NCI-H1417 treated with DMSO at 0.1 percent for 48 hours (cell line): ENCODE measurements around the gene SPAAR.
"Not testable (repeated sequence)": the region's sequence is repeated elsewhere in the genome, so short reads cannot be mapped to it uniquely, and the experiment has no call there.

ENCODE experiments used
- DNase-seq: peaks from one replicate; lab custom pipeline; 2025; lab: John Stamatoyannopoulos, UW

SPAAR gene

GRCh38 chr9:35909274-35909673 lies at the start of gene SPAAR:
TSS of gene SPAAR (plus strand) at chr9:35909490. CDS start at chr9:35910464, 974 bp downstream.
- DNase-seq: no peak

GRCh38 chr9:35859990-35860339 lies 49.3 kb upstream of the SPAAR start:
- DNase-seq: no peak

- no peak for DNase-seq
Observed at GRCh38 chr9:35861161-35861897, 48.0 kb upstream of the SPAAR start.

GRCh38 chr9:35862328-35862727 lies 47.0 kb upstream of the SPAAR start:
- DNase-seq: no peak

GRCh38 chr9:35863583-35863982 lies 45.7 kb upstream of the SPAAR start:
- DNase-seq: no peak

GRCh38 chr9:35864695-35865255 lies 44.5 kb upstream of the SPAAR start:
- no peak for DNase-seq

- DNase-seq: no peak
Observed at GRCh38 chr9:35867538-35867937, 41.8 kb upstream of the SPAAR start.

GRCh38 chr9:35868933-35869332 lies 40.4 kb upstream of the SPAAR start:
- no peak for DNase-seq

- no peak for DNase-seq
Observed at GRCh38 chr9:35869621-35870216, 39.6 kb upstream of the SPAAR start.

- no peak for DNase-seq
Observed at GRCh38 chr9:35870351-35870923, 38.9 kb upstream of the SPAAR start, which contains the start of gene OR13J1. TSS of gene OR13J1 (minus strand) at chr9:35870401. CDS start at chr9:35870401, 0 bp downstream.

GRCh38 chr9:35871545-35871944 lies 37.7 kb upstream of the SPAAR start:
- no peak for DNase-seq

GRCh38 chr9:35872505-35872904 lies 36.8 kb upstream of the SPAAR start:
- no peak for DNase-seq

GRCh38 chr9:35882263-35882848 lies 26.9 kb upstream of the SPAAR start:
- no peak for DNase-seq

GRCh38 chr9:35882996-35883395 lies 26.3 kb upstream of the SPAAR start:
- DNase-seq: no peak

- not testable (repeated sequence) for DNase-seq
Observed at GRCh38 chr9:35884908-35885307, 24.4 kb upstream of the SPAAR start.

- DNase-seq: no peak
Observed at GRCh38 chr9:35891646-35892045, 17.6 kb upstream of the SPAAR start.

GRCh38 chr9:35892051-35892450 lies 17.2 kb upstream of the SPAAR start:
- DNase-seq: no peak

- DNase-seq: no peak
Observed at GRCh38 chr9:35896570-35896969, 12.7 kb upstream of the SPAAR start.

GRCh38 chr9:35897376-35898099 lies 11.8 kb upstream of the SPAAR start:
- not testable (repeated sequence) for DNase-seq

- no peak for DNase-seq
Observed at GRCh38 chr9:35898337-35898736, 11.0 kb upstream of the SPAAR start.

GRCh38 chr9:35899021-35899420 lies 10.3 kb upstream of the SPAAR start:
- DNase-seq: no peak

GRCh38 chr9:35903049-35903448 lies 6.2 kb upstream of the SPAAR start:
- no peak for DNase-seq
